ENCODE results near the gene PAM. TPM values are rescaled to one million over a fixed set of nuclear protein-coding genes. Genes with fewer than 3 reads are reported as not detected.
A peak's percentile ranks its signal among the peaks of the same experiment; 100 is the strongest.

The PAM gene
- total RNA-seq, 1 experiment from 2014 or later = 257 TPM

GRCh38 chr5:102762095-102762534 lies 7.0 kb downstream of the PAM start:
- H3K79me2 ChIP-seq (ENCODE audit: insufficient read depth, low read length) = peaks cover 89% of the 10 kb centered on the region
- TF ChIP-seq ELF1 (IDR thresholded peaks at IDR 0.05; ENCODE audit: borderline replicate concordance, low read depth) (no peak), SP1 (IDR thresholded peaks at IDR 0.05; ENCODE audit: low read depth) (peak; percentile 23; the same call in 1 of the 2 replicates), REST (IDR thresholded peaks at IDR 0.05; ENCODE audit: low read depth) (no peak), EGR1 (IDR thresholded peaks at IDR 0.05; ENCODE audit: low read depth) (no peak), ZNF274 (IDR thresholded peaks at IDR 0.05; ENCODE audit: low read depth, low read length) (no peak), POLR2AphosphoS5 (IDR thresholded peaks at IDR 0.05; ENCODE audit: low read depth, low read length) (no peak), ZBTB33 (IDR thresholded peaks at IDR 0.05; ENCODE audit: extremely low read depth, insufficient replicate concordance, low read length) (no peak), SIN3A (IDR thresholded peaks at IDR 0.05; ENCODE audit: low read depth) (no peak), CBX3 (IDR thresholded peaks at IDR 0.05; ENCODE audit: low read depth) (peak; percentile 39; the same call in 1 of the 2 replicates), RAD21 (IDR thresholded peaks at IDR 0.05; ENCODE audit: low read depth) (no peak), SRF (IDR thresholded peaks at IDR 0.05; ENCODE audit: low read depth) (no peak), ATF3 (IDR thresholded peaks at IDR 0.05) (no peak), EZH2 (IDR thresholded peaks at IDR 0.05) (no peak), CEBPB (IDR thresholded peaks at IDR 0.05; ENCODE audit: low read depth) (no peak), YY1 (IDR thresholded peaks at IDR 0.05; ENCODE audit: extremely low read depth, insufficient replicate concordance, low read depth, low read length) (no peak), MAX (IDR thresholded peaks at IDR 0.05) (no peak), EZH2phosphoT487 (IDR thresholded peaks at IDR 0.05; ENCODE audit: borderline replicate concordance) (no peak), ZFX (IDR thresholded peaks at IDR 0.05) (no peak), FOSL1 (IDR thresholded peaks at IDR 0.05; ENCODE audit: low read depth) (peak; percentile 47; the same call in 1 of the 2 replicates), CTCF (IDR thresholded peaks at IDR 0.05 in 2 of 3, conservative IDR thresholded peaks at IDR 0.05 in 1 of 3; ENCODE audit: borderline replicate concordance in 1 of 3, insufficient read depth in 1 of 3, low read depth in 2 of 3, low read length in 2 of 3) (no peak), TCF7L2 (IDR thresholded peaks at IDR 0.05; ENCODE audit: borderline replicate concordance, extremely low read depth, insufficient read depth, insufficient read length) (no peak), JUND (IDR thresholded peaks at IDR 0.05) (peak; percentile 52)

More at GRCh38 chr5:102762095-102762534, 7.0 kb downstream of the PAM start:
- peak; percentile 79 for ATAC-seq
- BruUV-seq (replicated peaks) = no TSS peak
- intact Hi-C loops (cut with micrococcal nuclease) = no loop called here
- peaks cover 27 to 43% of the 10 kb centered on the region in 2 experiments for H3K4me1 ChIP-seq (ENCODE audit: control insufficient read depth in 1 of 2, insufficient read depth in 2 of 2, low read length in 2 of 2)
- H3K36me3 ChIP-seq (ENCODE audit: control insufficient read depth in 1 of 2, insufficient read depth in 2 of 2, low read length in 2 of 2) = no peaks in the 10 kb centered on the region
- no peak for DNase-seq (ENCODE audit: low read depth, low spot score)
- POLR2A ChIA-PET = no interaction called here
- peak overlapping the region; percentile 65 for H3K4me2 ChIP-seq (ENCODE audit: low read length)
- RAD21 ChIA-PET (ENCODE audit: low non-redundant PET in 1 of 2, low total read pairs in 2 of 2, uncharacterized antibody in 2 of 2, unreplicated experiment in 2 of 2) = no interaction called here
- peak overlapping the region in 1 of 2 experiments; percentile 23; a peak in 2 of 4 replicates for H3K4me3 ChIP-seq (replicated peaks in 1 of 2; ENCODE audit: low read depth in 1 of 2, low read length in 2 of 2)
- no peaks in the 10 kb centered on the region for H4K20me1 ChIP-seq (ENCODE audit: insufficient read depth)
- H3K9me3 ChIP-seq (ENCODE audit: control insufficient read depth in 1 of 2, insufficient read depth in 1 of 2, low read depth in 1 of 2, low read length in 2 of 2) = no peaks in the 10 kb centered on the region
- H3K9ac ChIP-seq (ENCODE audit: low read length) = peak overlapping the region; percentile 32
- no peaks in the 10 kb centered on the region for H3K27me3 ChIP-seq (ENCODE audit: insufficient read depth, low read length)
- H3K27ac ChIP-seq (ENCODE audit: low read depth, low read length) = peak overlapping the region; percentile 40; the same call in 1 of the 2 replicates
- H2AFZ ChIP-seq (ENCODE audit: low read depth, low read length, poor library complexity, severe bottlenecking) = no peak overlapping the region
- CTCF ChIA-PET = no interaction called here
- H3K9me2 ChIP-seq (ENCODE audit: insufficient read depth) = no peaks in the 10 kb centered on the region
